Activated CD4-positive, alpha-beta T cell treated with anti-CD3 and anti-CD28 coated beads, Interleukin-2, amount 10 ng/mL, durations not matched to agents 24 days and 14 days (primary cell): ENCODE results near the gene RIC1. TPM values are rescaled to one million over a fixed set of nuclear protein-coding genes. Genes with fewer than 3 reads are reported as not detected.
"Not testable (repeated sequence)": the region's sequence is repeated elsewhere in the genome, so short reads cannot be mapped to it uniquely, and the experiment has no call there.

Experiments used
- DNase-seq: peaks from one replicate; pipeline ENCODE4 v3.0.0; 2022
- H3K27ac Mint-ChIP-seq: one replicate; pipeline ENCODE4 v1.8.0; 2022; ENCODE audit warnings: mild to moderate bottlenecking, mixed read lengths
- H3K27me3 Mint-ChIP-seq: one replicate; pipeline ENCODE4 v1.8.0; 2022; ENCODE audit warnings: mixed read lengths
- H3K36me3 Mint-ChIP-seq: one replicate; pipeline ENCODE4 v1.8.0; 2022; ENCODE audit warnings: low read depth, mild to moderate bottlenecking, mixed read lengths
- H3K4me1 Mint-ChIP-seq: one replicate; pipeline ENCODE4 v1.8.0; 2021; ENCODE audit warnings: mixed read lengths
- H3K4me3 Mint-ChIP-seq: one replicate; pipeline ENCODE4 v1.8.0; 2022; ENCODE audit warnings: mild to moderate bottlenecking, moderate library complexity, mixed read lengths
- H3K9me3 Mint-ChIP-seq: one replicate; pipeline ENCODE4 v1.8.0; 2021; ENCODE audit warnings: mixed read lengths
- intact Hi-C: fragments of 100-400 bp; cut with micrococcal nuclease; formaldehyde crosslinking; loops from one replicate; pipeline ENCODE4 v1.15.1; 2023
- total RNA-seq: library from RNA; stranded (reverse); gene quantifications from 2 replicates; pipeline ENCODE4 v1.2.3, GENCODE V29; 2022

RIC1 gene
- total RNA-seq, 1 donor from 2014 or later = 20.2 TPM

DNA sequence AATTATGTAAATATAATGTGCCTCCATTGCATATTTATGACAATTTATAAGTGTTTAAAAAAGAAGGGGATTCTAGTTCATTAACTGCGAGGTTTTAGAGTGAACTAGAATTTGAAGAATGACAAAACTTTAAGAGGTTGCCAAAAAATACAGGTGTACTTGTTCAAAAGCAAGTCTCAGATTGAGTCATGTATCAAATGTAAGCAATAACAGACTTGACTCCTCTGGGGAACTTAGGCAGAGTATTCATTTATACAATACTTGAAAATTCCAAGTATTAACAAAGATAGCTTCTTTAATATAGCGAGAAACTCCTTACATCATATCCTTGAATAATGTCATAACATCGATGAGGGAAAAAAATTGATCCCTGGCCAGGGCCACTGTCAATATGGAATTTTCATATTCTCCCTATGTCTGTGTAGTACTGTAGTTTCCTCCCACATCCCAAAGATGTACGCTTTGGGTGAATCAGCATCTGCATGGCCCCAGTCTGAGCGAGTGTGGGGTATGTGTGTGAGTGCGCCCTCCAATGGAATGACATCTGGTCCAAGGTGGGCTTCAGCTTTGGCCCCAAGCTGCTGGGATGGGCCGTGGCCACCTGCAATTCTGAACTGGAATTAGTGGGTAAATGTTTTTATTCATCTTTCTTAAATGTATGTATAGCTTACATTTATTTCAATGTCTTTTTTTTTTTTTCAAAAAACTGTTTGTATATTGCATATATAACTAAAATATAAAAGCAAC lies 70.1 kb downstream of the RIC1 start:
- Mint-ChIP-seq H3K4me1 (peaks cover 9% of the 10 kb centered on the region), H3K36me3 (peaks cover 36% of the 10 kb centered on the region), H3K27me3 (no peaks in the 10 kb centered on the region), H3K9me3 (no peaks in the 10 kb centered on the region), H3K4me3 (no peak overlapping the region), H3K27ac (peak overlapping the region; percentile 12)
- DNase-seq = no peak
- intact Hi-C loops = loop anchor here (10.0 kb wide), 1 partner anchor 54 kb away; no protein-coding TSS in a partner anchor

DNA sequence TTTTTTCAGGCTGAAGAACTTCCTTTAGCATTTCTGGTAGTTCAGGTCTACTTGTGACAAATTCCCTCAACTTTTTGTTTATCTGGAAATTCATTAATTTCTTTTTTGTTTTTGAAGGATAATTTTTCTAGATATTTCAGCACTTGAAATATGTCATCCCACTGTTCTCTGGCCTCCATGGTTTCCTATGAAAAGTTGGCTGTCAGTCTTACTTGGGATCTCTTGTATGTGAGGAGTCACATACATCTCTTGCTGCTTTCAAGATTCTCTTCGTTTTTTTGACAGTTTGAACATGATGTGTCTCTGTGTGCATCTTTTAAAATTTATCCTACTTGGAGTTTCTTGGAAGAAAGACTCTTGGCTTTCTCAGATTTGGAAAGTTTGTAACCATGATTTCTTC lies 79.5 kb downstream of the RIC1 start:
- Mint-ChIP-seq H3K36me3 (peaks cover 54% of the 10 kb centered on the region), H3K4me1 (no peaks in the 10 kb centered on the region), H3K27me3 (no peaks in the 10 kb centered on the region), H3K27ac (no peak overlapping the region), H3K4me3 (no peak overlapping the region), H3K9me3 (peaks cover 24% of the 10 kb centered on the region)
- no peak for DNase-seq
- intact Hi-C loops = no loop called here

DNA sequence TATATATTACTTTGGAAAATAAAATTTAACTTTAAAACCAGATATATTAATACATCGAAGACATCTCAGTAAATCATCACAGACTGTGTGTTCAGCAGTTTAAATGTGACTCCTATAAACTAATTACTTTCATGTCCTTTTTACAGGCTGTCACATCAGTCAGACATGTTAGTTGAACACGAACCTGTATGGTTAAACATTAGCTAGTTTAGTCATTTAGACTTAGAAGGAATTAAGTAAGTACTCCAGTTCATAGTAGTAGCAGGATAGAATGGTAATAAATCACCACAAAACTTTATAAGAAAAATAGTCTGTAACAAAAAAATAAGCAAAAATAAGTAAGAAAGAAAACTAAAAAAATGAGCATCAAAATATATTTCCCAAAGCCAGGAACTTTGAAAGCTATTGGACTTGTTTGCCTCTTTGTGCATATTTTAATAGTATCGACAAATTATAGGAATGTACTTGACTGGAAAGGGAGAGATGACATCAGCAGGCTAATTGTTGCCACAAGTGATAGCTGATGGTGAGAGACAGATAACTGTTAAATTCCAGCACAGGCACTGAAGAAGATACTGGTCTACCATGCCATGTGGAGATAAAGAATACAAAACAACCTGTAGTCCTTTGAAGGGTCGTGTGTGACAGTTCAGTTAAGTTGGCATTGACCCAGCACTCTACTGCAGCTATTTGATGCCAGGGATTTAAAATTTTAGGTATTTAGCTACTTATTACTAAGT lies 83.9 kb downstream of the RIC1 start:
- DNase-seq = peak; percentile 27
- Mint-ChIP-seq H3K4me1 (no peaks in the 10 kb centered on the region), H3K27ac (no peak overlapping the region), H3K4me3 (no peak overlapping the region), H3K27me3 (no peaks in the 10 kb centered on the region), H3K9me3 (peaks cover 17% of the 10 kb centered on the region), H3K36me3 (peaks cover 71% of the 10 kb centered on the region)
- intact Hi-C loops = no loop called here

DNA sequence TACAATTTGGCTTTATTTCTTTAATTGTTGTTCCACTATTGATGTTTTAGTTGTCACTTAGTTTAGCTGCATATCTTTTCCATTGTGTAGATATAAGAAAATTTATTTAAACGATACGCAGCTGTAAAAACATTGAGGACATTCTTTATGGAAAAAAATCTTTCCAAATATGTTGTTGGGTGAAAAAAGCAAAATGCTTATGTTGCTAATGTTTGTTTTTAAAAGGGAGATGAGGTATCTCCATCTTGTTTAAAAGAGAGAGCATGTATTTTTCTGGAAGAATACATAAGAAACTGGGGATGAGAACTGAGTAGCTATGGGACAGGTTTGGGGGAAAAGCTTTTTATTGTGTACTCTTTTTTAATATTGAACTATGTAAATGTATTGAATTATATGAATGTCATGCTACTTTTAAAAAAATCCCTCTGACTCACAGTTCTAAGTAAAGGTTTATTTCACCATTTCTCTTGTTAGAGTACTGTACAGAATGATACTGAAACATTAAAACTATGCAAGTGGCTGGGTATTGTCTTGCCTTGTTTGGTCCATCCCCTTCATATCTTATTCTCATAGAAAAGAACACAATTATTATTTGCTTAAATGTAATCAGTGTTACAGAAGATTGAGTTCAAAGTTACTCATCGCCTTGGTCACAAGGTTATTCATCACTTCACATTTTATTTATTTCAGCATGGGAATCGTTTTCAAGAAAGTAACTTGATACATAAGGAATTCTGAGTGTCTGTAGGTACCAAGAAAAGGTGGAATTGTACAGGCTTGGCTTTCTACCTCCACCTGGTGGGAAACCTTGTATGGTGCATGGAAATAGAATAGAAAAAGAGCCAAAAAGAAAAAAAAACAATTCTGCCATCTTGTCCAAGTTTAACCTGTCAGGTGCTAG lies 85.8 kb downstream of the RIC1 start:
- Mint-ChIP-seq H3K27ac (no peak overlapping the region), H3K36me3 (peaks cover 57% of the 10 kb centered on the region), H3K9me3 (no peaks in the 10 kb centered on the region), H3K4me3 (no peak overlapping the region), H3K4me1 (peaks cover 2% of the 10 kb centered on the region), H3K27me3 (no peaks in the 10 kb centered on the region)
- DNase-seq = peak; percentile 18
- intact Hi-C loops = no loop called here

DNA sequence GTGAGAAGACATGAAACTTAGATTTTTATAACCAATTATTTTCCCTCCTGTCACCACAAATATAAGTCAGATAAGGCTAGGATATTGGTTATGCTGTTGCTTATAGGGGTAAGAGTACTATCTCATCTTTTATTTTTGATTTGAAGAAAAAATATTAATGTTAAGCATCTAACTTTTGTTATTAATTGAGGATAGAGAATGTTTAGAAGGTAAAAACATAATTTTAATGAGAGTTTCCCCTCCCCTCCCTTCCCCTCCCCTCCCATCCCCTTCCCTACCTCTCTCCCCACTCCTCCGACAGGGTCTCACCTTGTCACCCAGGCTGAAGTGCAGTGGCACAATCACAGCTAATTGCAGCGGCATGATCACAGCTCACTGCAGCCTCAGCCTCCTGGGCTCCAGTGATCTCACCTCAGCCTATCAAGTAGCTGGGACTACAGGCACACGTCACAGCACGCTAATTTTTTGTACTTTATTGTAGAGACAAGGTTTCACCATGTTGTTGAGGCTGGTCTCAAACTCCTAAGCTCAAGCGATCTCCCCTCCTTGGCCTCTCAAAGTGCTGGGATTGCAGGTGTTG lies 86.7 kb downstream of the RIC1 start:
- H3K36me3 Mint-ChIP-seq = peaks cover 56% of the 10 kb centered on the region
- no peak overlapping the region for H3K4me3 Mint-ChIP-seq
- intact Hi-C loops = no loop called here
- H3K9me3 Mint-ChIP-seq = no peaks in the 10 kb centered on the region
- no peak overlapping the region for H3K27ac Mint-ChIP-seq
- DNase-seq = no peak
- peaks cover 2% of the 10 kb centered on the region for H3K4me1 Mint-ChIP-seq
- H3K27me3 Mint-ChIP-seq = no peaks in the 10 kb centered on the region

DNA sequence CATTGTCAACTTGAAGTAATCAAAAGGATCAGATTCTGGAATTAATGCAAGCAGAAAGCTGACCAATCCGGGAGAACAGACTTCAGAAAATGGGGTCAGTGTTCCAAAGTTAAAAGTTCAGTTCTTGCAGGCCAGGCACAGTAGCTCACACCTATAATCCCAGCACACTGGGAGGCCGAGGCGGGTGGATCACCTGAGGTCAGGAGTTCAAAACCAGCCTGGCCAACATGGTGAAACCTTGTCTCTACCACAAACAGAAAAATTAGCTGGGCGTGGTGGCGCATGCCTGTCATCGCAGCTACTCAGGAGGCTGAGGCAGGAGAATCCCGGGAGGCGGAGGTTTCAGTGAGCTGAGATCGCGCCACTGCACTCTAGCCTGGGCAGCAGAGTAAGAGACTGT lies 88.5 kb downstream of the RIC1 start:
- DNase-seq = peak; percentile 34
- H3K4me1 Mint-ChIP-seq, H3K9me3 Mint-ChIP-seq, H3K27ac Mint-ChIP-seq, H3K27me3 Mint-ChIP-seq, intact Hi-C loops, H3K4me3 Mint-ChIP-seq: not testable (repeated sequence)
- H3K36me3 Mint-ChIP-seq = peaks cover 51% of the 10 kb centered on the region

DNA sequence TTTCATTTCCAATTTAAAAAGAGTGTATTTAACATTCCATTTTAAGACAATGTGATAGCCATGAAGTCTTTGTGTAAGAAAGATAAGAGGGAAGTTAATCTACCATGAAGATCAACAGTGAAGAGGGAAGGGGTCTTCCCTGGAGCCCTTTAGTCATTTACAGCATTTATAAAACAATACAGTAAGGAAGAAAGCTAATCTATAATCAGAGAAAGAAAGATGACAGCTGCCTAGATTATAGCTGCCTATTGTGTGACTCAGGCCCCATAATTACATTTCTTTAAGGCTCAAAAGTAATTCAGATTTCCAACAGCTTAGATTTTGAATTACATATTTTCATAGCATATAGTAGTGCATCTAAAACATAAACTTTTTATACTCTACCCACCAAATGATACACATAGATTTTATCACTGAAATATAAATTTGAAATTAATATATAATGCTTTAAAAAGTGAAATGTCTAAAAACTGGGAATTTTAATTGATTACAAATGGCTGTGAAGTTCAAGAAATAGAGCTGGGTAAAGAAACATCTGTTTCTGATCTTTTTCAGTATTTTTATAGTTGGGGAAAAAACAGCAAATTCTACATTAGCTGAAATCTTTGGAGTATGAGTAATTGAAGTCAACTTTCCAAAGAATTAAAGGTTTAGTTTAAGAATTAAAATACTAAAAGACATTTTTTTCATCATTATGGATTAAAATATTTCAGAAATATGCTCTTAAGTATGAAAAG lies 89.6 kb downstream of the RIC1 start:
- Mint-ChIP-seq H3K27ac (no peak overlapping the region), H3K4me1 (peaks cover 2% of the 10 kb centered on the region), H3K36me3 (peaks cover 56% of the 10 kb centered on the region)

DNA sequence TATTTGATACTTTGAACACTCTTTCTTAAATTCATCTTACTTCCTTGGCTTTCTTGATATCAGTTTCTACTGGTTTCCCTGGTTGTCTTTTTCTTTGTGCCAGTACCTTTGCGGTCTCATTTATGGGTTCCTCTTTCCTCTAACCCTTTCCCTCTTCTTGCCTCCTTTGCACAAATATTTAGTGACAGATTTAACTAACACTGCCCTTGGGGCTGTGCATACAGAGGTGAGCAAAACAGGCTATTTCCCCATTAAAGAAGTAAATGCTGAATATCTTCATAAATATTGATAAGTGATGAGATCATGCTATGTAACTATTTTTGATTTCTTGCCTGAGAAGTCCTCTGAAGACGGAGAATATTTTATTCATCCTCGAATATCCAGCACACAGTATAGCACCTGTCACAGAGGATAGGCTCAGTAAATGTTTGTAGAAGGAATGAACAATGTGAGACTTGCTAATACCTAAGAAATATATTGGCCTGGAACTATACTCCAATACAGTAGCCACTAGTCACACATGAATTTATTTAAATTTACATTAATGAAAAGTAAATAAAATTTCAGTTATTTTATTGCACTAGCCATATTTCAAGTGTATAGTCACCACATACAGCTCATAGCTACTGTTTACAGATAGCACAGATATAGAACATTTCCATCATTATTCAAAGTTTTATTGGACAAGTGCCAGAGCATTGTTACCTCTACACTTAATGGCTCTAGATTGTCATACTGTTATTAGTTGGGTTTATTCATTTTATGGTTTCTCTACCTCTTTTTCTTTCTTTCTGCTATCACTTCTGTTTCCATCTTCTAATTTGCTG lies 90.4 kb downstream of the RIC1 start:
- intact Hi-C loops = no loop called here
- Mint-ChIP-seq H3K4me1 (peaks cover 2% of the 10 kb centered on the region), H3K36me3 (peaks cover 60% of the 10 kb centered on the region), H3K27ac (no peak overlapping the region), H3K4me3 (no peak overlapping the region), H3K27me3 (no peaks in the 10 kb centered on the region), H3K9me3 (peaks cover 5% of the 10 kb centered on the region)
- no peak for DNase-seq

More for the DNA sequence above, 89.6 kb downstream of the RIC1 start:
- no peak overlapping the region for H3K4me3 Mint-ChIP-seq
- no peaks in the 10 kb centered on the region for H3K9me3 Mint-ChIP-seq
- H3K27me3 Mint-ChIP-seq = no peaks in the 10 kb centered on the region
- intact Hi-C loops = no loop called here
- no peak for DNase-seq

DNA sequence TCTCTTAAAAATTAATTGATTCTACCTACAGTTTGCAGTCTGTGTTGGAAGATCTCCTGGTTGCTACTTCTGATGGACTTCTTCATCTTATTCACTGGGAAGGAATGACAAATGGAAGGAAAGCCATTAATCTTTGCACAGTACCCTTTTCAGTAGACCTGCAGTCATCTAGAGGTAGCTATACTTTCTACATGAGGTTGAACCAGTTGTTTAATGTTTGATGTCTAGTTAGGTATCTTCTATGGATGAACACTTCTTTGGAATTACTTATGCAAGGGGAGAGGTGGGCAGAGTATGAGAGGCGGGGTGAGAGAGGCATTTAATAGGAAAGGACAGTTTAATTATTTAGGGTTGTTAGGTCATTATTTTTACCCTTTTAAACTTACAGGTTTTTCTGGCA lies 91.2 kb downstream of the RIC1 start:
- Mint-ChIP-seq H3K4me1 (peaks cover 2% of the 10 kb centered on the region), H3K36me3 (peaks cover 61% of the 10 kb centered on the region), H3K27me3 (no peaks in the 10 kb centered on the region), H3K9me3 (peaks cover 5% of the 10 kb centered on the region), H3K4me3 (no peak overlapping the region), H3K27ac (no peak overlapping the region)
- intact Hi-C loops = no loop called here
- peak; percentile 17 for DNase-seq

DNA sequence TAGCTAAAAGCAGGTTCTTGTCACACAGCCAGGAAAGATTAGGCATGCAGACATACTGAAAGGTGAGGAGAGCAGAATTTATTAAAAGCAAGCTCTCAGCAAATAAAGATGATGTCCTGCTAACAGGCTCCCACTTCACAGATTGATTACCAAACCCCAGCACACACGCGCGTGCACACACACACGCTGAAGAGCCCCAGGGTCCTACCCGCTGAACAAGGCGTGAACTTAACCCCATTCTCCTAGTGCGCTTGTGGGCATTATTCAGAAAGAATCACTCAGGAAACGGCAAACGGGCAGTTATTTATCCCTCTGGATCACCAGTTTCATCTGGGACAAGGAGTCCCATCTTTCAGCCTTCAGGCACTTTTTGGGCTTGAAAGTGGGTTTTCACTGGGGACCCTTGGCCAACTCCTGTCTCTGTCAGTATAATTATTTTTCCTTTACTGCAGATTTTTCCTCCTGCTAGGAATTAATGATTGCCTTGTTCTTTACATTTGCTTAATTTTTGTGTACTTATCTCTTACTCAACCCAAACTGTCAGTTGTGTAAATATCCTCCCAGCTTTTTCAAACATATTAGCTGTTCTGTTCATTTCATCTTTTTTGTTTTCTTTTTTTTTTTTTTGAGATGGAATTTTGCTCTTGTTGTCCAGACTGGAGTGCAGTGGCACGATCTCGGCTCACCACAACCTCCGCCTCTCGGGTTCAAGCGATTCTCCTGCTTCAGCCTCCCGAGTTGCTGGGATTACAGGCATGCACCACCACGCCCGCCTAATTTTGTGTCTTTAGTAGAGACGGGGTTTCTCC lies 92.6 kb downstream of the RIC1 start:
- H3K36me3 Mint-ChIP-seq = peaks cover 64% of the 10 kb centered on the region
- intact Hi-C loops = no loop called here
- DNase-seq = no peak
- peaks cover 2% of the 10 kb centered on the region for H3K4me1 Mint-ChIP-seq
- no peaks in the 10 kb centered on the region for H3K27me3 Mint-ChIP-seq
- peaks cover 10% of the 10 kb centered on the region for H3K9me3 Mint-ChIP-seq
- no peak overlapping the region for H3K4me3 Mint-ChIP-seq
- H3K27ac Mint-ChIP-seq = no peak overlapping the region

DNA sequence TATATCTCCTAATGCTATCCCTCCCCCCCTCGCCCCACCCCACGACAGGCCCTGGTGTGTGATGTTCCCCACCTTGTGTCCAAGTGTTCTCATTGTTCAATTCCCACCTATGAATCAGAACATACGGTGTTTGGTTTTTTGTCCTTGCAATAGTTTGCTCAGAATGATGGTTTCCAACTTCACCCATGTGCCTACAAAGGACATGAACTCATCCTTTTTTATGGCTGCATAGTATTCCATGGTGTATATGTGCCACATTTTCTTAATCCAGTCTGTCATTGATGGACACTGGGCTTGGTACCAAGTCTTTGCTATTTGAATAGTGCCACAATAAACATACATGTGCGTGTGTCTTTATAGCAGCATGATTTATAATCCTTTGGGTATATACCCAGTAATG lies 93.8 kb downstream of the RIC1 start:
- intact Hi-C loops, H3K27ac Mint-ChIP-seq, H3K27me3 Mint-ChIP-seq, H3K4me3 Mint-ChIP-seq, H3K4me1 Mint-ChIP-seq, DNase-seq: not testable (repeated sequence)
- H3K9me3 Mint-ChIP-seq = peaks cover 17% of the 10 kb centered on the region
- H3K36me3 Mint-ChIP-seq = peaks cover 65% of the 10 kb centered on the region

DNA sequence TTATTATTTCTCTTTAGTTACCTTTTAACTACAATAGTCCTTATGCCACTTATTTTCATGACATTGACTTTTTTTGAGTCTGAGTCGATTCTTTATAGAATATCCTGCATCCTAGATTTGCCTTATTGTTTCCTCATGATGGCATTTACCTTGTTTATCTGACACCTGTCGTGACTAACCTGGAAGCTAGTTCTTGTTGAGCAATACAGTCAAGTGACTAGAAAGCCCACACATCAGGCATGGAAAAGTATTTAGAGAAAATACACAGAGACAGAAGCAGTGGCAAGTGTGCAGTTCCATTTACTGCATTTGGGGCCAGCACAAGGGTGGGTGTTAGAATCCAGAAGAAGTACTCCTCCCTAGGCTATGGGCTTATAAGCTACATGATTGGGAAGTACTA lies 106.2 kb downstream of the RIC1 start:
- Mint-ChIP-seq H3K27me3 (no peaks in the 10 kb centered on the region), H3K27ac (no peak overlapping the region), H3K36me3 (peaks cover 23% of the 10 kb centered on the region)

More for the DNA sequence above, 106.2 kb downstream of the RIC1 start:
- Mint-ChIP-seq H3K4me3 (no peak overlapping the region), H3K4me1 (no peaks in the 10 kb centered on the region), H3K9me3 (no peaks in the 10 kb centered on the region)
- DNase-seq = no peak
- intact Hi-C loops = no loop called here
